Endothelial cell (in vitro differentiated cells): ENCODE results near the gene TMEM74B. TPM values are rescaled to one million over a fixed set of nuclear protein-coding genes. Genes with fewer than 3 reads are reported as not detected.

Source experiments
- DNase-seq: peaks from one replicate; pipeline ENCODE4 v3.0.0; 2021; ENCODE audit warnings: low spot score
- H3K27ac Mint-ChIP-seq: one replicate; pipeline ENCODE4 v1.8.0; 2021; ENCODE audit warnings: mixed read lengths, inconsistent platforms; ENCODE audit not compliant: unreplicated experiment
- H3K27me3 Mint-ChIP-seq: one replicate; pipeline ENCODE4 v1.8.0; 2021; ENCODE audit warnings: mild to moderate bottlenecking, moderate library complexity, mixed read lengths, inconsistent platforms; ENCODE audit not compliant: unreplicated experiment
- H3K36me3 Mint-ChIP-seq: one replicate; pipeline ENCODE4 v1.8.0; 2021; ENCODE audit warnings: mild to moderate bottlenecking, low read depth, mixed read lengths, inconsistent platforms; ENCODE audit not compliant: unreplicated experiment
- H3K4me1 Mint-ChIP-seq: one replicate; pipeline ENCODE4 v1.8.0; 2021; ENCODE audit warnings: mild to moderate bottlenecking, mixed read lengths, inconsistent platforms; ENCODE audit not compliant: unreplicated experiment
- H3K4me3 Mint-ChIP-seq: one replicate; pipeline ENCODE4 v1.8.0; 2021; ENCODE audit warnings: mild to moderate bottlenecking, mixed read lengths, inconsistent platforms; ENCODE audit not compliant: unreplicated experiment
- H3K9me3 Mint-ChIP-seq: one replicate; pipeline ENCODE4 v1.8.0; 2021; ENCODE audit warnings: mixed read lengths, inconsistent platforms; ENCODE audit not compliant: unreplicated experiment
- total RNA-seq: library from RNA; stranded (reverse); fragmentation: NEBNext Ultra II Directional; extraction: Animal tissue kit (Norgen Biotek cat#: 25700); gene quantifications from one replicate; pipeline ENCODE4 v1.2.1, GENCODE V29; 2021; ENCODE audit not compliant: unreplicated experiment
- TF ChIP-seq, protein P1 (sequence below): fragments of 200-600 bp; sonication (generic); IDR thresholded peaks from one replicate; pipeline ENCODE4 v1.5.0; 2021; ENCODE audit warnings: antibody characterized with exemption; ENCODE audit not compliant: unreplicated experiment

Gene TMEM74B
- total RNA-seq, 1 donor from 2014 or later: 35.4 TPM

DNA sequence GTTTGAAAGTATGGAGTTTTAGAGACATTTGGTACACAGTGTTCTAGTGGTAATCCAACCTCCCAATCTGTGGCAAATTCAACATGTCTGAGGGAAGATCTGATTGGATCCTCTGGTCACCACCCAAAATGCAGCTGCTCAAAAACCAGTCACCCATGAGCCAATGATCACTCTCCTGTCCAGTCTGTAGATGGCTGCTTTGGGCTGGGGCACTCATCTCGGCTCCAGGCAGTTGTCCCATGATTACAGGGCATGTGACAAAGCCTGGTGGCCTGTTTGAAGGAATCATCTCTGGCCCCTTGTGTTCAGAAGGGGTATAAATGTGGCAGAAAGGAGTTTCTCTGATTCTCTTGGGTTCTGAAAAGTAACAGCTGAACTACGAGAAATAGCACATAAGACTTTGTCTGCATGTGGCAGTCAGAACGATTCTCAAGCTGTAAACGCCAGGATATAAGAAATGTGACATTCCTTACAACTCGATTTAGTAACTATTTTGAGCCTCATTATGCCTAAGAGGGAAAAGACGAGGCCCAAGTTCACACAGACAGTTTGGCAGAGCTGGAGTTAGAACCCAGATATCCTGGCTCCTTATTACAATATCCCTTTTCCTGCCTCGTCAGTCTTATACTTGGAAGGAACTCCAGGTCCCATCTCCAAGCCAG lies 14.6 kb upstream of the TMEM74B start:
- Mint-ChIP-seq H3K4me1 (peaks cover 32% of the 10 kb centered on the region), H3K9me3 (no peaks in the 10 kb centered on the region), H3K27me3 (peaks cover 4% of the 10 kb centered on the region), H3K4me3 (no peak overlapping the region), H3K36me3 (no peaks in the 10 kb centered on the region), H3K27ac (no peak overlapping the region)
- no peak for DNase-seq
- TF ChIP-seq, protein P1, sequence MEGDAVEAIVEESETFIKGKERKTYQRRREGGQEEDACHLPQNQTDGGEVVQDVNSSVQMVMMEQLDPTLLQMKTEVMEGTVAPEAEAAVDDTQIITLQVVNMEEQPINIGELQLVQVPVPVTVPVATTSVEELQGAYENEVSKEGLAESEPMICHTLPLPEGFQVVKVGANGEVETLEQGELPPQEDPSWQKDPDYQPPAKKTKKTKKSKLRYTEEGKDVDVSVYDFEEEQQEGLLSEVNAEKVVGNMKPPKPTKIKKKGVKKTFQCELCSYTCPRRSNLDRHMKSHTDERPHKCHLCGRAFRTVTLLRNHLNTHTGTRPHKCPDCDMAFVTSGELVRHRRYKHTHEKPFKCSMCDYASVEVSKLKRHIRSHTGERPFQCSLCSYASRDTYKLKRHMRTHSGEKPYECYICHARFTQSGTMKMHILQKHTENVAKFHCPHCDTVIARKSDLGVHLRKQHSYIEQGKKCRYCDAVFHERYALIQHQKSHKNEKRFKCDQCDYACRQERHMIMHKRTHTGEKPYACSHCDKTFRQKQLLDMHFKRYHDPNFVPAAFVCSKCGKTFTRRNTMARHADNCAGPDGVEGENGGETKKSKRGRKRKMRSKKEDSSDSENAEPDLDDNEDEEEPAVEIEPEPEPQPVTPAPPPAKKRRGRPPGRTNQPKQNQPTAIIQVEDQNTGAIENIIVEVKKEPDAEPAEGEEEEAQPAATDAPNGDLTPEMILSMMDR: no peak

DNA sequence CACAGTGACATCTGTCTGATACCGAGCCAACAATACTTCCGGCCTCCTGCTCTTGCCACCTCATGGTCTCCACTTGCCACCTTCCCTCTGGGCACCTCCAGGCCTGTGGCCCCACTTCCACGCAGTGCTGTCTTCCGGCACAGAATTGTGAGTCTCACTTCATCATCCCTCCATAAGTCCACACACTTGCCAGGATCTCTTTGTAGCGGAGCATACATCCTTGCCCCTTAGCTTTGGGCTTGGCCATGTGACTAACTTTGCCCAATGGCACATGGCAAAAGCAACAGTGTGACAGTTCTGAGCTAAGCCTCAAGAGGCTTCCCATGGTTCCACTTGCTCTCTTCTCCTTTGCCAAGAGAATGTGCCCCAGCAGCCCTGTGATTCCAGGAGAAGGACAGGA lies 14.0 kb upstream of the TMEM74B start:
- Mint-ChIP-seq H3K27ac (no peak overlapping the region), H3K27me3 (peaks cover 4% of the 10 kb centered on the region), H3K9me3 (no peaks in the 10 kb centered on the region), H3K4me3 (no peak overlapping the region), H3K36me3 (no peaks in the 10 kb centered on the region), H3K4me1 (peaks cover 26% of the 10 kb centered on the region)
- TF ChIP-seq, protein P1: no peak
- DNase-seq: no peak

DNA sequence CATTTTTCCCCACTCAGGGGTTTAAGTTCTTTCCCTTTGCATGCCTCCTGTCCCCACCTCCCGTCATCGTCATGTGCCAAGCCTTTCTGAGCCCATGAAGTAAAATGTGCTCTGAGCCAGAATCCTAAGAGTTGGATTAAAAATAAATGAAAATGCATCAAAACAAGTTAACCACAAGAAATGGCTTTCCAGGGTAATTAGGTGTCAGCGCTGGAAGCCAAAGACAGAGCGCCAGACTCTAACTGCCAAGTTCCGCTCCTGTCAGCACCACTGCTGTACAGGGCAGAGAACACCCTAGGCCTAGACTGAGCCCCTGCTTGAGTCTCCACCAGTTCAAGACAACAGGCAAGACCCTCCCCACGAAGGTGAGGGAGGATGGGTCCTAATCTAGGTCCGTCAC lies 13.0 kb upstream of the TMEM74B start:
- Mint-ChIP-seq H3K27ac (no peak overlapping the region), H3K36me3 (no peaks in the 10 kb centered on the region), H3K27me3 (peaks cover 4% of the 10 kb centered on the region), H3K4me3 (no peak overlapping the region), H3K9me3 (no peaks in the 10 kb centered on the region), H3K4me1 (peaks cover 19% of the 10 kb centered on the region)
- DNase-seq: no peak
- TF ChIP-seq, protein P1: no peak

DNA sequence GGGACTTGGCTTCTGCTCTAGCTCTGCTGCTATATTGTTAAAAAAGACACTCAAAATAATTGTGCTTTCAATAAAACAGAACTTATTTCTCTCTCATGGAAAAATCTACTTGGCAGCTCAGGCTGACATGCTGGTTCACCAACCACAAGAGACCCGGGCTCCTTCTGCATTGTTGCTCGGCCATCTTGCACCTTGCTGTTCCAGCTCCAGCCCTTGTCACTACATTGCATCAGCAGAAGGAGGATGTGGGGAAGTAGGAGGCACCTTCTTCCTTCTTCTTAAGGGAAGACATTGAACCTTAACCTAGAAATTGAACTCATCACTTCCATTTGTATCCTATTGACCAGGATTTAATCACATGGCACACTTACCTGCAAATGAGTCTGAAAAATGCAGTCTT lies 11.9 kb upstream of the TMEM74B start:
- H3K36me3 Mint-ChIP-seq: no peaks in the 10 kb centered on the region
- H3K27ac Mint-ChIP-seq: no peak overlapping the region
- H3K9me3 Mint-ChIP-seq: no peaks in the 10 kb centered on the region
- no peak for DNase-seq
- TF ChIP-seq, protein P1: no peak
- peaks cover 16% of the 10 kb centered on the region for H3K4me1 Mint-ChIP-seq
- H3K27me3 Mint-ChIP-seq: peaks cover 4% of the 10 kb centered on the region
- no peak overlapping the region for H3K4me3 Mint-ChIP-seq

DNA sequence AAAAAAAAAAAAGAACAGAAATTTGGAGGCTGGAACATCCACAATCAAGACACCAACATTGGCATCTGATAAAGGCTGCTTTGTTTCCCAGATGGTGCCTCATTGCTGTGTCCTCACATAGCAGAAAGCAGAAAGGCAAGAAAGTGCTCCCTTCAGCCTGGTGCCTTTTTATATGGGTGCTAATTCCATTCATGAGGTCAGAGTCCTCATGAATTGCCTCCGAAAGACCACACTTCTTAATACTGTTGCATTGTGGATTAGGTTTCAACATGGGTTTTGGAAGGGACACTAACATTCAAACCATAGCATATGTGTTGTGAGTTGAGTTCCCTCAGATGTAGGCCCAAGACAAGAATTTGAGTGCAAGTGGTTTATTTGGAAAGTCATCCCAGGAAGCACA lies 10.4 kb upstream of the TMEM74B start:
- Mint-ChIP-seq H3K4me3 (no peak overlapping the region), H3K36me3 (no peaks in the 10 kb centered on the region), H3K4me1 (peaks cover 13% of the 10 kb centered on the region), H3K9me3 (no peaks in the 10 kb centered on the region), H3K27ac (peak overlapping the region; percentile 45), H3K27me3 (peaks cover 1% of the 10 kb centered on the region)
- no peak for DNase-seq
- TF ChIP-seq, protein P1: no peak
